Measurements from ENCODE around the gene HNRNPAB.

DNA sequence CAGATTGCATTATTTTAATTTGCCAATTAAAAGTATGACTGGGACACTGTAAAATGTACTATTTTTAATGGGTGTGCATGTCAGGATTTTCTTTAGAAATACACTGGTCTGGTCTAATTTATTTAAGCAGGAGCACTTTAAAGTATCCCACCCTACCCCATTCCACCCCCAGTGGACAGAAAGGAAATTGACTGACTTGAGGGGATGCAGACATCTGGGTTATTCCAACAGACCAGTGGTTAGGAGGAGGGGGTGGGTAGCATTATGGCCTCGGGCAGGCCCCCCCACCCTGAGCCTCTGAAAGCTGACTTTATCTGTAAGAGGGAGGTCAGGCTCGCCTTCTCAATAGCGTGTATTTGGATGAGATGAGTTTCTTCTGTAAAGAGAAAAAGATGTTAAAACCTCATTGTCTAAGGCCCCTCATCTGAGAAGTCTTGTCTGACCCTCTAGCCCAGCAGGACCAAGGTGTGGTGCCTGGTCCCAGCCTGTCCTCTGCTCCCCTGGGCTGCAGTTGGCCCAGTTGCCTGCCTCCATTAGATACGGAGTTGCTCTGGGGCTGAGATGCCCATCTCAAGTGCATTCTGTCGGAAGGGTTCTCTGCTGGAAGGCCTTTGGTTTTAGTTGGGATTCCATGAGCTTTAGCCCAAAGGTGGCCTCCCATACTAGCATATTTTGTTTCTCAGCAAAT, 4.4 kb downstream of the HNRNPAB start:
- TF ChIP-seq, protein P1, sequence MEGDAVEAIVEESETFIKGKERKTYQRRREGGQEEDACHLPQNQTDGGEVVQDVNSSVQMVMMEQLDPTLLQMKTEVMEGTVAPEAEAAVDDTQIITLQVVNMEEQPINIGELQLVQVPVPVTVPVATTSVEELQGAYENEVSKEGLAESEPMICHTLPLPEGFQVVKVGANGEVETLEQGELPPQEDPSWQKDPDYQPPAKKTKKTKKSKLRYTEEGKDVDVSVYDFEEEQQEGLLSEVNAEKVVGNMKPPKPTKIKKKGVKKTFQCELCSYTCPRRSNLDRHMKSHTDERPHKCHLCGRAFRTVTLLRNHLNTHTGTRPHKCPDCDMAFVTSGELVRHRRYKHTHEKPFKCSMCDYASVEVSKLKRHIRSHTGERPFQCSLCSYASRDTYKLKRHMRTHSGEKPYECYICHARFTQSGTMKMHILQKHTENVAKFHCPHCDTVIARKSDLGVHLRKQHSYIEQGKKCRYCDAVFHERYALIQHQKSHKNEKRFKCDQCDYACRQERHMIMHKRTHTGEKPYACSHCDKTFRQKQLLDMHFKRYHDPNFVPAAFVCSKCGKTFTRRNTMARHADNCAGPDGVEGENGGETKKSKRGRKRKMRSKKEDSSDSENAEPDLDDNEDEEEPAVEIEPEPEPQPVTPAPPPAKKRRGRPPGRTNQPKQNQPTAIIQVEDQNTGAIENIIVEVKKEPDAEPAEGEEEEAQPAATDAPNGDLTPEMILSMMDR (IDR thresholded peaks at IDR 0.05) = no peak
- TF ChIP-seq POLR2A (IDR thresholded peaks at IDR 0.05) = no peak

All from right lobe of liver (tissue), 4 donors.